GM21390 (cell line): Measurements from ENCODE around the gene SNTB2.

Experiments used
- ATAC-seq: cut with Tn5 transposase; IDR thresholded peaks from one replicate; pipeline ENCODE4 v1.9.1; 2021; ENCODE audit not compliant: unreplicated experiment

SNTB2 gene

GRCh38 chr16:69338557-69339288, 151.8 kb downstream of the SNTB2 start:
- no peak for ATAC-seq

GRCh38 chr16:69339289-69340094, 152.5 kb downstream of the SNTB2 start, which contains the start of the genes COG8 and NIP7:
Gene COG8 (minus strand): TSS chr16:69339564. CDS start chr16:69339552, 12 bp downstream.
Gene NIP7 (plus strand): TSS chr16:69339772. CDS start chr16:69339830, 58 bp downstream.
- ATAC-seq: peak; percentile 89

- ATAC-seq: no peak
Measured at GRCh38 chr16:69340095-69340644, 153.2 kb downstream of the SNTB2 start.

- no peak for ATAC-seq
Measured at GRCh38 chr16:69344171-69344570, 157.2 kb downstream of the SNTB2 start.

- ATAC-seq: no peak
Measured at GRCh38 chr16:69345923-69346322, 159.0 kb downstream of the SNTB2 start.

- no peak for ATAC-seq
Measured at GRCh38 chr16:69346683-69347082, 159.7 kb downstream of the SNTB2 start.

- ATAC-seq: no peak
Measured at GRCh38 chr16:69348222-69348621, 161.3 kb downstream of the SNTB2 start.

- ATAC-seq: no peak
Measured at GRCh38 chr16:69349536-69349935, 162.6 kb downstream of the SNTB2 start.

GRCh38 chr16:69350536-69351133, 163.7 kb downstream of the SNTB2 start:
- no peak for ATAC-seq

GRCh38 chr16:69351309-69352027, 164.5 kb downstream of the SNTB2 start, which contains the start of gene TMED6:
Gene TMED6 (minus strand): TSS chr16:69351786. CDS start chr16:69351753, 33 bp downstream.
- ATAC-seq: no peak
